ENCODE data around the gene CCDC107. TPM values are rescaled to one million over a fixed set of nuclear protein-coding genes. Genes with fewer than 3 reads are reported as not detected.
A peak's percentile ranks its signal among the peaks of the same experiment; 100 is the strongest.

CCDC107 gene
- total RNA-seq, 4 donors from 2014 or later = 68.4 to 117 (median 104) TPM

GRCh38 chr9:35686222-35687203 is 28.4 kb downstream of the CCDC107 start:
- Histone ChIP-seq H3K36me3 (peaks cover 46 to 70% (median 64%) of the 10 kb centered on the region in 4 donors), H3K4me1 (peaks cover 27 to 64% (median 50%) of the 10 kb centered on the region in 4 donors), H3K9me3 (no peaks in the 10 kb centered on the region), H3K4me3 (peak overlapping the region; percentile 72 to 90 (median 86)), H3K27me3 (no peaks in the 10 kb centered on the region), H3K27ac (replicated peaks in 1 of 4) (peak overlapping the region; percentile 95 to 98 (median 96))
- TF ChIP-seq EP300 (IDR thresholded peaks at IDR 0.05) = no peak
- peak in 1 of 2 donors; percentile 37 for TF ChIP-seq POLR2AphosphoS5 (IDR thresholded peaks at IDR 0.05)
- intact Hi-C loops (cut with DNase I) = no loop called here
- WGBS = 40% methylated on average over 11 of the region's 11 CpGs
- no peak for DNase-seq (ENCODE audit: extremely low spot score)

GRCh38 chr9:35687306-35687705 is 29.2 kb downstream of the CCDC107 start:
- Histone ChIP-seq H3K27ac (replicated peaks in 1 of 4) (peak overlapping the region; percentile 95 to 98 (median 96)), H3K4me1 (peaks cover 27 to 63% (median 47%) of the 10 kb centered on the region in 4 donors), H3K27me3 (no peaks in the 10 kb centered on the region), H3K4me3 (peak overlapping the region; percentile 72 to 90 (median 86)), H3K9me3 (no peaks in the 10 kb centered on the region), H3K36me3 (peaks cover 40 to 66% (median 60%) of the 10 kb centered on the region in 4 donors)
- TF ChIP-seq EP300 (IDR thresholded peaks at IDR 0.05) (no peak), POLR2AphosphoS5 (IDR thresholded peaks at IDR 0.05) (no peak), CTCF (IDR thresholded peaks at IDR 0.05) (no peak), POLR2A (IDR thresholded peaks at IDR 0.05; ENCODE audit: low read depth) (no peak)
- DNase-seq (ENCODE audit: extremely low spot score) = no peak
- 52% methylated on average over 2 of the region's 2 CpGs for WGBS
- intact Hi-C loops (cut with DNase I) = no loop called here

GRCh38 chr9:35687972-35688557 is 30.0 kb downstream of the CCDC107 start:
- WGBS = 25% methylated on average over 1 of the region's 2 CpGs
- Histone ChIP-seq H3K9me3 (no peaks in the 10 kb centered on the region), H3K36me3 (peaks cover 33 to 59% (median 53%) of the 10 kb centered on the region in 4 donors), H3K27me3 (no peaks in the 10 kb centered on the region), H3K4me1 (peaks cover 27 to 59% (median 45%) of the 10 kb centered on the region in 4 donors), H3K27ac (replicated peaks in 1 of 4) (peak overlapping the region; percentile 95 to 98 (median 96)), H3K4me3 (peak overlapping the region; percentile 72 to 90 (median 86))
- intact Hi-C loops (cut with DNase I) = no loop called here
- no peak for DNase-seq (ENCODE audit: extremely low spot score)
- no peak for TF ChIP-seq POLR2A (IDR thresholded peaks at IDR 0.05; ENCODE audit: low read depth)
- TF ChIP-seq CTCF (IDR thresholded peaks at IDR 0.05) = no peak
- TF ChIP-seq EP300 (IDR thresholded peaks at IDR 0.05) = no peak
- TF ChIP-seq POLR2AphosphoS5 (IDR thresholded peaks at IDR 0.05) = no peak

GRCh38 chr9:35688558-35689541 is 30.8 kb downstream of the CCDC107 start:
- Histone ChIP-seq H3K27me3 (no peaks in the 10 kb centered on the region), H3K36me3 (peaks cover 25 to 51% (median 46%) of the 10 kb centered on the region in 4 donors), H3K4me3 (peak overlapping the region; percentile 72 to 90 (median 86)), H3K9me3 (no peaks in the 10 kb centered on the region), H3K4me1 (peaks cover 27 to 56% (median 44%) of the 10 kb centered on the region in 4 donors), H3K27ac (replicated peaks in 1 of 4) (peak overlapping the region; percentile 95 to 98 (median 96))
- no peak for DNase-seq (ENCODE audit: extremely low spot score)
- intact Hi-C loops (cut with DNase I) = no loop called here
- no peak for TF ChIP-seq POLR2A (IDR thresholded peaks at IDR 0.05; ENCODE audit: low read depth)
- no peak for TF ChIP-seq POLR2AphosphoS5 (IDR thresholded peaks at IDR 0.05)
- TF ChIP-seq CTCF (IDR thresholded peaks at IDR 0.05) = no peak
- TF ChIP-seq EP300 (IDR thresholded peaks at IDR 0.05) = no peak
- WGBS = 27% methylated on average over 5 of the region's 12 CpGs
